Endothelial cell of umbilical vein (primary cell): ENCODE data around the gene BRF1.

ENCODE experiments used
- EZH2 ChIP-seq: IDR thresholded peaks from 2 replicates; pipeline ENCODE4 v1.6.1; 2012; ENCODE audit warnings: borderline replicate concordance, low read depth, mild to moderate bottlenecking, moderate library complexity, low read length, inconsistent platforms; ENCODE audit not compliant: severe bottlenecking
- POLR2A ChIP-seq: IDR thresholded peaks from 2 replicates; pipeline ENCODE4 v1.6.1; 2012; ENCODE audit warnings: low read depth, mild to moderate bottlenecking, control low read depth, low read length
- TF ChIP-seq, protein P1 (sequence below), 2 donors: IDR thresholded peaks; 1 replicate in 1 of 2; 2 replicates in 1 of 2; pipeline ENCODE4 v1.5.1; 2011; ENCODE audit warnings: low read length in 2 of 2, mild to moderate bottlenecking in 2 of 2, moderate library complexity in 2 of 2, control low read depth in 1 of 2, inconsistent platforms in 1 of 2, low read depth in 1 of 2; ENCODE audit not compliant: insufficient read depth in 1 of 2; ENCODE audit errors: extremely low read depth in 1 of 2

DNA sequence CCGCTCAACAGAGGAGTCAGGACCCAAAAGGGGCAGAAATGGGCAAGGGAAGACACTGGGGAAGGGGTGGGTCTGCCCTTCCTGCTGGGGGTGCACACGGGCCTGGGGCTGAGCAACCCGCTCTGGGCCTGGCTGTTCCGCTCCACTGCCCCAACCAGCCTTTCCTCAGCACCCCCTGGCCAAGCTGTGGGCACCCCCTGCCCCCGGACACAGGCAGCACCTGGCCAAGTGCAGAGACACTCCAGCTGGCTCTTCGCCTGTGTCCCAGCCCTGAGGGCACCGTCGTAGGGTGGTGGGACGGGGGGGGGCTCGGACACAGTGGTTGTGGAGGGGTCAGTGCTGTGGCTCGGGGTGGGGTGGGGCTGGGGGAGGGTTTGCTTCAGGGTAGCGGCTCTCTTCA lies 24.1 kb upstream of the BRF1 start:
- TF ChIP-seq POLR2A (no peak), EZH2 (no peak)
- TF ChIP-seq, protein P1, sequence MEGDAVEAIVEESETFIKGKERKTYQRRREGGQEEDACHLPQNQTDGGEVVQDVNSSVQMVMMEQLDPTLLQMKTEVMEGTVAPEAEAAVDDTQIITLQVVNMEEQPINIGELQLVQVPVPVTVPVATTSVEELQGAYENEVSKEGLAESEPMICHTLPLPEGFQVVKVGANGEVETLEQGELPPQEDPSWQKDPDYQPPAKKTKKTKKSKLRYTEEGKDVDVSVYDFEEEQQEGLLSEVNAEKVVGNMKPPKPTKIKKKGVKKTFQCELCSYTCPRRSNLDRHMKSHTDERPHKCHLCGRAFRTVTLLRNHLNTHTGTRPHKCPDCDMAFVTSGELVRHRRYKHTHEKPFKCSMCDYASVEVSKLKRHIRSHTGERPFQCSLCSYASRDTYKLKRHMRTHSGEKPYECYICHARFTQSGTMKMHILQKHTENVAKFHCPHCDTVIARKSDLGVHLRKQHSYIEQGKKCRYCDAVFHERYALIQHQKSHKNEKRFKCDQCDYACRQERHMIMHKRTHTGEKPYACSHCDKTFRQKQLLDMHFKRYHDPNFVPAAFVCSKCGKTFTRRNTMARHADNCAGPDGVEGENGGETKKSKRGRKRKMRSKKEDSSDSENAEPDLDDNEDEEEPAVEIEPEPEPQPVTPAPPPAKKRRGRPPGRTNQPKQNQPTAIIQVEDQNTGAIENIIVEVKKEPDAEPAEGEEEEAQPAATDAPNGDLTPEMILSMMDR (IDR thresholded peaks at IDR 0.05; ENCODE audit: extremely low read depth in 1 of 2, insufficient read depth in 1 of 2, low read depth in 1 of 2, low read length in 2 of 2), result no peak
